WTC11 (cell line): Measurements from ENCODE around the gene CTNND1. TPM values are rescaled to one million over a fixed set of nuclear protein-coding genes. Genes with fewer than 3 reads are reported as not detected.
A peak's percentile ranks its signal among the peaks of the same experiment; 100 is the strongest.

Source experiments
- ATAC-seq: fragments of 200-7000 bp; cut with Tn5 transposase; 2 replicates; pipeline ENCODE4 v1.10.0; 2021; ENCODE audit warnings: mild to moderate bottlenecking, moderate library complexity
- CTCF ChIA-PET: fragments of 300-600 bp; sonication (Branson Sonifier 250); formaldehyde crosslinking; loops from one replicate; lab custom pipeline; 2021; ENCODE audit warnings: antibody characterized with exemption; lab: Charles Lee
- POLR2A ChIA-PET: fragments of 350-600 bp; sonication (Branson Sonifier 250); formaldehyde crosslinking; loops from one replicate; lab custom pipeline; 2021; ENCODE audit warnings: antibody characterized with exemption; lab: Charles Lee
- DNase-seq: peaks from one replicate; pipeline ENCODE4 v3.0.0; 2021; ENCODE audit warnings: low spot score
- H3K27ac Mint-ChIP-seq: 2 replicates; pipeline ENCODE4 v1.8.0; 2021; ENCODE audit warnings: mixed read lengths
- H3K27me3 Mint-ChIP-seq: 2 replicates; pipeline ENCODE4 v1.8.0; 2021; ENCODE audit warnings: low read depth, mild to moderate bottlenecking, moderate library complexity, mixed read lengths
- H3K36me3 Mint-ChIP-seq: 2 replicates; pipeline ENCODE4 v1.8.0; 2021; ENCODE audit warnings: mixed read lengths
- H3K4me1 Mint-ChIP-seq: 2 replicates; pipeline ENCODE4 v1.8.0; 2022; ENCODE audit warnings: mixed read lengths
- H3K4me3 Mint-ChIP-seq: 2 replicates; pipeline ENCODE4 v1.8.0; 2021; ENCODE audit warnings: mild to moderate bottlenecking, moderate library complexity, mixed read lengths
- H3K9me3 Mint-ChIP-seq: 2 replicates; pipeline ENCODE4 v1.8.0; 2021; ENCODE audit warnings: mixed read lengths
- HMGA2 ChIP-seq: fragments of 250-450 bp; sonication (Bioruptor Pico); IDR thresholded peaks from 2 replicates; pipeline ENCODE4 v1.4.0; 2021; ENCODE audit warnings: mild to moderate bottlenecking, moderate library complexity
- JUN ChIP-seq: sonication (generic); formaldehyde crosslinking; IDR thresholded peaks from 2 replicates; pipeline ENCODE4 v1.8.0; 2023; ENCODE audit warnings: mild to moderate bottlenecking, missing genetic modification reagents
- NFATC4 ChIP-seq: fragments of 250-450 bp; sonication (Bioruptor Pico); IDR thresholded peaks from 2 replicates; pipeline ENCODE4 v1.9.0; 2021; ENCODE audit warnings: mild to moderate bottlenecking
- SMAD4 ChIP-seq: sonication (generic); formaldehyde crosslinking; IDR thresholded peaks from 2 replicates; pipeline ENCODE4 v1.8.0; 2022; ENCODE audit warnings: mild to moderate bottlenecking, missing genetic modification reagents
- ZNF138 ChIP-seq: sonication (generic); formaldehyde crosslinking; conservative IDR thresholded peaks from 2 replicates; pipeline ENCODE4 v1.8.1; 2022; ENCODE audit warnings: mild to moderate bottlenecking, moderate library complexity, missing genetic modification reagents
- ZNF232 ChIP-seq: sonication (generic); formaldehyde crosslinking; IDR thresholded peaks from 2 replicates; pipeline ENCODE4 v1.8.0; 2022; ENCODE audit warnings: mild to moderate bottlenecking, missing genetic modification reagents
- total RNA-seq: library from RNA; stranded (reverse); gene quantifications from 3 replicates; pipeline ENCODE4 v1.2.3, GENCODE V29; 2021
- TF ChIP-seq, protein P1 (sequence below): fragments of 250-450 bp; sonication (Bioruptor Pico); IDR thresholded peaks from 2 replicates; pipeline ENCODE4 v2.1.2; 2022; ENCODE audit warnings: mild to moderate bottlenecking, moderate library complexity
- TF ChIP-seq, protein P2 (sequence below): sonication (generic); formaldehyde crosslinking; IDR thresholded peaks from 2 replicates; pipeline ENCODE4 v1.8.1; 2023; ENCODE audit warnings: mild to moderate bottlenecking, missing genetic modification reagents, borderline replicate concordance
- TF ChIP-seq, protein P3 (sequence below): fragments of 200-600 bp; IDR thresholded peaks from 2 replicates; pipeline ENCODE4 v1.8.0; 2022; ENCODE audit warnings: antibody characterized with exemption
- TF ChIP-seq, protein P4 (sequence below): sonication (generic); formaldehyde crosslinking; IDR thresholded peaks from 2 replicates; pipeline ENCODE4 v1.8.0; 2022; ENCODE audit warnings: mild to moderate bottlenecking, missing genetic modification reagents
- TF ChIP-seq, protein P5 (sequence below): sonication (generic); formaldehyde crosslinking; IDR thresholded peaks from 2 replicates; pipeline ENCODE4 v1.8.1; 2022; ENCODE audit warnings: low read depth, mild to moderate bottlenecking, moderate library complexity, missing genetic modification reagents, borderline replicate concordance

The CTNND1 gene
- total RNA-seq, 1 experiment from 2014 or later: 165 TPM

DNA sequence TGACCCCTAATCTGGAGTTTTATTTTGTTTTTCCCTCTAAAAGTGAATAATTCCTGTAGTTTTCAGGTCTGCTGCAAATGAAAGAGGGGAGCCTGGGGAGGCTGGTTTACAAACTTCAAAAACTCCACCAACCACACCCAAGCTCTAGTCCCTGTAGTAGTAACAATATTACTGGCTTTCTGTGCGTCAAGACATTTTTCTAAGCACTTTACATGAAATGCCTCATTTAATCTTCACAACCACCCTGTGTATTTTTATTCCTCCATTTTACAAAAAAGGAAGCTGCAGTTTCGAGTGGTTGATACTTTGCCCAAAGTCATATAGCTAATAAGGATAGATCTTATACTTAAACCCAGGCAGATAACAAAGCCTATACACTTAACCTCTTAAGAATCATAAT, 23.5 kb downstream of the CTNND1 start:
- TF ChIP-seq ZNF138 (CRISPR knock-in tag): no peak
- H3K27ac Mint-ChIP-seq: no peak overlapping the region; the same call in 1 of the 2 replicates
- no peaks in the 10 kb centered on the region; the same call in 1 of the 2 replicates for H3K36me3 Mint-ChIP-seq
- no peaks in the 10 kb centered on the region for H3K9me3 Mint-ChIP-seq
- no peak for DNase-seq
- ChIA-PET CTCF (interaction anchor here (1.8 to 3.9 kb wide), 2 partner anchors 16 to 34 kb away, joined by 13 to 14 read pairs; partner anchors contain the start of gene BTBD18), POLR2A (interaction anchor here (1.4 to 1.7 kb wide), 2 partner anchors 9 to 24 kb away, joined by 4 to 5 read pairs; partner anchors contain the start of gene CTNND1)
- H3K4me1 Mint-ChIP-seq: peaks cover 71% of the 10 kb centered on the region
- no peak for ATAC-seq
- H3K27me3 Mint-ChIP-seq: no peaks in the 10 kb centered on the region
- H3K4me3 Mint-ChIP-seq: no peak overlapping the region

DNA sequence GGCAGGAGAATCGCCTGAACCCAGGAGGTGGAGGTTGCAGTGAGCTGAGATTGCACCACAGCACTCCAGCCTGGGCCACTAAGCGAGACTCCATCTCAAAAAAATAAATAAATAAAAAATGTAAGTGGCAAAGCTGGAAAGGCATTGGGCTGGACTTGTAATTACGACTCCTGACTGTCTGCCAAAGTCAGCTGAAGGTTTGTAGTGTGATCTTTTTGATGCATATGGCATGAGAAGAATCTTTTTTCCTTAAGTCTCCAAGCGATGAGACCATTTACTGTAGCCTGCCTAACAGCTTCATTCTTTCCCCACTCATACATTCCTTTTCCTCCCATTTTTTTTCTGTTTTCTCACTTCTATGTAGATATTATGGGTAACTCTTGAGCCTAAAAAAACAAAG, 24.8 kb downstream of the CTNND1 start:
- ChIA-PET CTCF (interaction anchor here (0.5 to 3.9 kb wide), 3 partner anchors 14 to 284 kb away, joined by 4 to 17 read pairs (median 14); partner anchors contain the start of gene BTBD18), POLR2A (interaction anchor here (1.1 to 1.6 kb wide), 2 partner anchors 8 to 45 kb away, joined by 5 read pairs; partner anchors contain the start of gene SELENOH)
- H3K4me3 Mint-ChIP-seq: no peak overlapping the region
- ATAC-seq: no peak
- H3K27ac Mint-ChIP-seq: peak overlapping the region; percentile 62; the same call in 1 of the 2 replicates
- no peaks in the 10 kb centered on the region for H3K27me3 Mint-ChIP-seq
- peaks cover 5% of the 10 kb centered on the region for H3K36me3 Mint-ChIP-seq
- no peak for DNase-seq
- TF ChIP-seq, protein P1, sequence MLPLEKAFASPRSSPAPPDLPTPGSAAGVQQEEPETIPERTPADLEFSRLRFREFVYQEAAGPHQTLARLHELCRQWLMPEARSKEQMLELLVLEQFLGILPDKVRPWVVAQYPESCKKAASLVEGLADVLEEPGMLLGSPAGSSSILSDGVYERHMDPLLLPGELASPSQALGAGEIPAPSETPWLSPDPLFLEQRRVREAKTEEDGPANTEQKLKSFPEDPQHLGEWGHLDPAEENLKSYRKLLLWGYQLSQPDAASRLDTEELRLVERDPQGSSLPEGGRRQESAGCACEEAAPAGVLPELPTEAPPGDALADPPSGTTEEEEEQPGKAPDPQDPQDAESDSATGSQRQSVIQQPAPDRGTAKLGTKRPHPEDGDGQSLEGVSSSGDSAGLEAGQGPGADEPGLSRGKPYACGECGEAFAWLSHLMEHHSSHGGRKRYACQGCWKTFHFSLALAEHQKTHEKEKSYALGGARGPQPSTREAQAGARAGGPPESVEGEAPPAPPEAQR (CRISPR knock-in tag): no peak
- TF ChIP-seq ZNF232 (CRISPR knock-in tag) (no peak), SMAD4 (CRISPR knock-in tag) (no peak), JUN (CRISPR knock-in tag) (no peak), ZNF138 (CRISPR knock-in tag) (no peak), NFATC4 (CRISPR knock-in tag) (no peak), HMGA2 (CRISPR knock-in tag) (no peak)
- TF ChIP-seq, protein P2, sequence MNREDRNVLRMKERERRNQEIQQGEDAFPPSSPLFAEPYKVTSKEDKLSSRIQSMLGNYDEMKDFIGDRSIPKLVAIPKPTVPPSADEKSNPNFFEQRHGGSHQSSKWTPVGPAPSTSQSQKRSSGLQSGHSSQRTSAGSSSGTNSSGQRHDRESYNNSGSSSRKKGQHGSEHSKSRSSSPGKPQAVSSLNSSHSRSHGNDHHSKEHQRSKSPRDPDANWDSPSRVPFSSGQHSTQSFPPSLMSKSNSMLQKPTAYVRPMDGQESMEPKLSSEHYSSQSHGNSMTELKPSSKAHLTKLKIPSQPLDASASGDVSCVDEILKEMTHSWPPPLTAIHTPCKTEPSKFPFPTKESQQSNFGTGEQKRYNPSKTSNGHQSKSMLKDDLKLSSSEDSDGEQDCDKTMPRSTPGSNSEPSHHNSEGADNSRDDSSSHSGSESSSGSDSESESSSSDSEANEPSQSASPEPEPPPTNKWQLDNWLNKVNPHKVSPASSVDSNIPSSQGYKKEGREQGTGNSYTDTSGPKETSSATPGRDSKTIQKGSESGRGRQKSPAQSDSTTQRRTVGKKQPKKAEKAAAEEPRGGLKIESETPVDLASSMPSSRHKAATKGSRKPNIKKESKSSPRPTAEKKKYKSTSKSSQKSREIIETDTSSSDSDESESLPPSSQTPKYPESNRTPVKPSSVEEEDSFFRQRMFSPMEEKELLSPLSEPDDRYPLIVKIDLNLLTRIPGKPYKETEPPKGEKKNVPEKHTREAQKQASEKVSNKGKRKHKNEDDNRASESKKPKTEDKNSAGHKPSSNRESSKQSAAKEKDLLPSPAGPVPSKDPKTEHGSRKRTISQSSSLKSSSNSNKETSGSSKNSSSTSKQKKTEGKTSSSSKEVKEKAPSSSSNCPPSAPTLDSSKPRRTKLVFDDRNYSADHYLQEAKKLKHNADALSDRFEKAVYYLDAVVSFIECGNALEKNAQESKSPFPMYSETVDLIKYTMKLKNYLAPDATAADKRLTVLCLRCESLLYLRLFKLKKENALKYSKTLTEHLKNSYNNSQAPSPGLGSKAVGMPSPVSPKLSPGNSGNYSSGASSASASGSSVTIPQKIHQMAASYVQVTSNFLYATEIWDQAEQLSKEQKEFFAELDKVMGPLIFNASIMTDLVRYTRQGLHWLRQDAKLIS: no peak
- TF ChIP-seq, protein P3, sequence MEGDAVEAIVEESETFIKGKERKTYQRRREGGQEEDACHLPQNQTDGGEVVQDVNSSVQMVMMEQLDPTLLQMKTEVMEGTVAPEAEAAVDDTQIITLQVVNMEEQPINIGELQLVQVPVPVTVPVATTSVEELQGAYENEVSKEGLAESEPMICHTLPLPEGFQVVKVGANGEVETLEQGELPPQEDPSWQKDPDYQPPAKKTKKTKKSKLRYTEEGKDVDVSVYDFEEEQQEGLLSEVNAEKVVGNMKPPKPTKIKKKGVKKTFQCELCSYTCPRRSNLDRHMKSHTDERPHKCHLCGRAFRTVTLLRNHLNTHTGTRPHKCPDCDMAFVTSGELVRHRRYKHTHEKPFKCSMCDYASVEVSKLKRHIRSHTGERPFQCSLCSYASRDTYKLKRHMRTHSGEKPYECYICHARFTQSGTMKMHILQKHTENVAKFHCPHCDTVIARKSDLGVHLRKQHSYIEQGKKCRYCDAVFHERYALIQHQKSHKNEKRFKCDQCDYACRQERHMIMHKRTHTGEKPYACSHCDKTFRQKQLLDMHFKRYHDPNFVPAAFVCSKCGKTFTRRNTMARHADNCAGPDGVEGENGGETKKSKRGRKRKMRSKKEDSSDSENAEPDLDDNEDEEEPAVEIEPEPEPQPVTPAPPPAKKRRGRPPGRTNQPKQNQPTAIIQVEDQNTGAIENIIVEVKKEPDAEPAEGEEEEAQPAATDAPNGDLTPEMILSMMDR: no peak
- TF ChIP-seq, protein P4, sequence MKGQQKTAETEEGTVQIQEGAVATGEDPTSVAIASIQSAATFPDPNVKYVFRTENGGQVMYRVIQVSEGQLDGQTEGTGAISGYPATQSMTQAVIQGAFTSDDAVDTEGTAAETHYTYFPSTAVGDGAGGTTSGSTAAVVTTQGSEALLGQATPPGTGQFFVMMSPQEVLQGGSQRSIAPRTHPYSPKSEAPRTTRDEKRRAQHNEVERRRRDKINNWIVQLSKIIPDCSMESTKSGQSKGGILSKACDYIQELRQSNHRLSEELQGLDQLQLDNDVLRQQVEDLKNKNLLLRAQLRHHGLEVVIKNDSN (CRISPR knock-in tag): no peak
- TF ChIP-seq, protein P5, sequence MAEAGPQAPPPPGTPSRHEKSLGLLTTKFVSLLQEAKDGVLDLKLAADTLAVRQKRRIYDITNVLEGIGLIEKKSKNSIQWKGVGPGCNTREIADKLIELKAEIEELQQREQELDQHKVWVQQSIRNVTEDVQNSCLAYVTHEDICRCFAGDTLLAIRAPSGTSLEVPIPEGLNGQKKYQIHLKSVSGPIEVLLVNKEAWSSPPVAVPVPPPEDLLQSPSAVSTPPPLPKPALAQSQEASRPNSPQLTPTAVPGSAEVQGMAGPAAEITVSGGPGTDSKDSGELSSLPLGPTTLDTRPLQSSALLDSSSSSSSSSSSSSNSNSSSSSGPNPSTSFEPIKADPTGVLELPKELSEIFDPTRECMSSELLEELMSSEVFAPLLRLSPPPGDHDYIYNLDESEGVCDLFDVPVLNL (CRISPR knock-in tag): no peak
- TF ChIP-seq, all 79 proteins: peak for 0
- peaks cover 65% of the 10 kb centered on the region for H3K4me1 Mint-ChIP-seq
- no peaks in the 10 kb centered on the region for H3K9me3 Mint-ChIP-seq
